ENCODE measurements around the gene COX18.

Gene COX18, protein sequence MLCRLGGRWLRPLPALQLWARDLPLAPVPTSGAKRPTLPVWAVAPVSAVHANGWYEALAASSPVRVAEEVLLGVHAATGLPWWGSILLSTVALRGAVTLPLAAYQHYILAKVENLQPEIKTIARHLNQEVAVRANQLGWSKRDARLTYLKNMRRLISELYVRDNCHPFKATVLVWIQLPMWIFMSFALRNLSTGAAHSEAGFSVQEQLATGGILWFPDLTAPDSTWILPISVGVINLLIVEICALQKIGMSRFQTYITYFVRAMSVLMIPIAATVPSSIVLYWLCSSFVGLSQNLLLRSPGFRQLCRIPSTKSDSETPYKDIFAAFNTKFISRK
- total RNA-seq: 15.0 to 28.0 reads per million in 2 donors

DNA sequence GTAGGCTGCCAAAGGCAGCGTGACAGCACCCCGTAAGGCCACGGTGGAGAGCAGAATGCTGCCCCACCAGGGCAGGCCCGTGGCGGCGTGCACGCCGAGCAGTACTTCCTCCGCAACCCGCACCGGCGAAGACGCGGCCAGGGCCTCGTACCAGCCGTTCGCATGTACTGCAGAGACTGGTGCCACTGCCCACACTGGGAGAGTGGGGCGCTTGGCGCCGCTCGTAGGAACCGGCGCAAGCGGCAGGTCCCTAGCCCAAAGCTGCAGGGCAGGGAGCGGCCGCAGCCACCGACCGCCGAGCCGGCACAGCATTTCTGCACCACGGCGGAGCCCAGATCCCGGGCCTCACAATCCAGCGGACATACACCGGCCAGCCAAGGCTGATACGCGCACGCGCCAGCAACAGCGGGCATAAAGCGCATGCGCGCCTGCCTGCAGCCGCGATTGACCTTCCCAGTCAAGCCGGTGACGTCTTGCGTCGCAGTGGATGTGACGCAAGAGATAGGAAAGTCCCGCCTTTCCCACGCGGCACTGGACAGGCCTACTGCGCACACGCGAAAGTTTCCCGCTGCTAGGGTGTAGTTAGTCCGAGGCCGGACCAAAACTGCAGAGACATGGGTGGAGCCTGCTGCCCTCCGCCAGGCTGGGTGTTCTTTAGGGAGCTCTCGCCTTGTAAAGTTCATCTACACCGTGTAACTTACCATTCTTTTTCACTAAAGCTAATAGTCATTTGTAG lies at the start of gene COX18:
COX18 (minus strand) TSS at position 379 of the 736 bp plus-strand sequence; CDS start at position 312, 67 bp downstream.
- peak; percentile 79 to 96 (median 92) for DNase-seq

DNA sequence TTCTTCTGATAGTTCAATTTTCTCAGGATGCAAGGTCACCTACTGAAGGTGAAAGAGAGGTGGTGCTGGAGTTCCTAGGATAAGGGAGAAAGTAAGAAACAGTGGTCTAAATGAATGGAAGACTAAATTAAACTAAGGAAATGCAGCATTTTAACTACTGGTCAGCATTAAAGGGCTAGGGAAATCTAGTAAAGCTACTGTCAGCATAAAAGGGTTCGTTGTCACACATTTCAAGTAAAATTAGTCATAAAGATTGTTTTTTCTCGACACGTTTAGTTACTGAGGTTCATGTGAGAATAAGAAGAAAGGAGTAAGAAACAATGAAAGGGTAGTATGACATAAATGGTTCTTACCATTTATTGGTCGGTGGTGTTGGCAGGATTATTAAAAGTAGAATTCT lies 40.0 kb upstream of the COX18 start:
- no peak for DNase-seq

DNA sequence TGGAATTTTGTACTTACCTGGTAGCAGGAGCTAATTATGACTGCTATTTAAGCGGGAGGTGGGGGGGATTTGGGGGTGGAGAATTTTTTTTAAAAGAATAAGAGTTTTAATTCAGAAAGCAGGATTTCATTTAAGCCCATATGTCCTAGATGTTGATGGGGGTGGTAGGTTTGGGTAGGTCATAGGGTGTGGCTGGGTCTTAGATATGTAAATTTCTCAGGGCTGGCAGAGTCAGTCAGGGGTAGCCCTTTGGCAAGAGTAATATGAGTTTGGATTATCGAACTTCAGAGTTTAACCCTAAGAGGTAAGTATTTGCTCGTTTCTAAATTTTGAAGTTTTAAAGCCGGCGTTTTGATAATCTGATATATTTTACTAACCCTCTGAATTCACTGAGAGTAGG lies 35.2 kb upstream of the COX18 start:
- DNase-seq: no peak

GRCh38 chr4:73103799-73104503 lies 34.4 kb upstream of the COX18 start:
- DNase-seq: no peak

DNA sequence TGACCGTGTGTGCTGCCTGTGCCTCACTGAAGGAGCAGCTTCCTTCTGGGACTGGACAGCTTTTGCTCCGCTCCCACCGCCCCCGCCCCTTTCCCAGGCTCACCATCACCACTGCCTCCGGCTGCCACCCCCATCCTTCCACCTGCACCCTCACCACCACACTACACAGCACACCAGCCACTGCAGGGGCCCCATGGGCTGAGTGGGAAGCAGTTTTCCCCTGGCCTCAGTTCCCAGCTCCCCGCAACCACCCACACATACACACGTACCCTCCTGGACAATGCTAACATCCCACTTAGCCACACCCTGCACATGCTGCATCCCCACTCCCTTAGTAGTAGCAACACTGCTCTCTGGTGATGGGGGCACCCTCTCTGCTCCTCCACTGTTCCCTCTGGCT lies 29.6 kb upstream of the COX18 start:
- DNase-seq: no peak

DNA sequence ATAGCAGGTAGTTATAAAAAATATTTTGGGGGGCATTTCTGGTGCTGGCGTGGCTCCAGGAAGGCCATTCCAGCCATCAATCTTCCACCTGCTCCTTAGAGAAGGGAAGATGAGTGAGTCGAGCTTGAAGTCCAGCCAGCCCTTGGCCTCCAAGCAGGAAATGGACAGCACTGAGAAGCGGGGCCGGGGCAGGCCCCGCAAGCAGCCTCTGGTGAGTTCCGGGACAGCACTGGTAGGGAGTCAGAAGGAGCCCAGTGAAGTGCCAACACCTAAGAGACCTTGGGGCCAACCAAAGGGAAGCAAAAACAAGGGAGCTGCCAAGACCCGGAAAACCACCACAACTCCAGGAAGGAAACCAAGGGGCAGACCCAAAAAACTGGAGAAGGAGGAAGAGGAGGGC lies 29.2 kb upstream of the COX18 start:
- DNase-seq: no peak

GRCh38 chr4:73098016-73098415 lies 28.5 kb upstream of the COX18 start:
- DNase-seq: no peak

DNA sequence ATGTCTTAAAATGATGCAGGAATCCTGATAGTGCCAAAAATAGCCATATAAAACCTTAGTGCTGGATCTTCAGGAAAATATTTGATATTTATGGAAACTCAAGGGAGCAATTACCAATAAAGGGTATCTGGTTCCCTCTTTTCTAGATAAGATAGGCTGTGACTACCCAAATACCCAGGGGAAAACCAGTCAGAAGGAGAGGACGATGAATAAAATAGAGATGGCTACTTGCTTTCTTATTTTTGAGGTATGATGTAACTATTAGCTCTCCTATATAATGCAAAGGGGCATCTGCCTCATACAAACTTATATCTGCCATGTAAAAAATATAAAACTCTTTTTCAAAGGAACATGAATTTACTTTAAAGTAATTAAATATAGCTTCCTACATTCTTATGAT lies 23.4 kb upstream of the COX18 start:
- no peak for DNase-seq

DNA sequence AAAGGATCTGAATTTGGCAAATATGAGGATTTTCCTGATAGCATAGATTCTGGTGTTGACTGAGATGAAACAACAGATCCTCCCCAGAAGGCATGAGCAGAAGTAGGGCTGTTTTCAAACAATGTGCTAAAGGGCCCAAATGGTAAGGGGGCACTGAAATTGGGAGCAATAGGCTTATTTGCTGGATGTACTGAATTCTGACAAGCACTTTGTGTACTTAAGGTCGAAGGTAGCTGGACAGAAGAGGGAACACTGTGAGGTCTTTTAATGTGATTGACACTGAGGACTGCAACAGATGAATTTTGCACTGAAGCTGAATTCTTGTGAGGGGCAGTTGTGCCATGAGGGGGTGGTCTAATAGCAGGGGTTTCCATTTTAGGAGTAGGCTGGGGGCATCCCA lies 21.2 kb upstream of the COX18 start:
- no peak for DNase-seq

- DNase-seq: no peak
Observed at GRCh38 chr4:73087871-73088270, 18.4 kb upstream of the COX18 start.

- DNase-seq: peak in 2 of 5 experiments; percentile 5 to 38
Observed at GRCh38 chr4:73086095-73086868, 16.8 kb upstream of the COX18 start.

GRCh38 chr4:73080789-73081188 lies 11.3 kb upstream of the COX18 start:
- no peak for DNase-seq

DNA sequence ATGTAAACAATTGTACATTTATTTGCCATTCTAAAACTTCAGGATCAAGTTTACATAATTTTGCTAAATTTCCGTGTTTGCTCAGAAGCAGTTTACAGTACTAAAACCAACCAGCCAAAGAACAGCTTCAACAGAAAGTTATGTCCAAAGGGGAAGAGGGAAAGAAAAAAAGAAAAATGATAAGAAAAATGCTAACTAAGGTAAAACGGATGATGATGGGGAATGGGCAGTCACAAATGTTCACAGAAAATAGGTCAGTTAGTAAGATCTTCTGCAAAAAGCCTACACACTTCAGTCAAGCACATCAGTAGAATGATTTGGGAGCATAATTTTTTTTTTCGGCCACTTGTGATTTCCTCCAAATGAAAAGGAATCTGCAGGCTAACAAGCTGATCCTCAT lies 6.3 kb upstream of the COX18 start:
- DNase-seq: no peak

- DNase-seq: no peak
Observed at GRCh38 chr4:73070074-73070390, 516 bp upstream of the COX18 start.

DNA sequence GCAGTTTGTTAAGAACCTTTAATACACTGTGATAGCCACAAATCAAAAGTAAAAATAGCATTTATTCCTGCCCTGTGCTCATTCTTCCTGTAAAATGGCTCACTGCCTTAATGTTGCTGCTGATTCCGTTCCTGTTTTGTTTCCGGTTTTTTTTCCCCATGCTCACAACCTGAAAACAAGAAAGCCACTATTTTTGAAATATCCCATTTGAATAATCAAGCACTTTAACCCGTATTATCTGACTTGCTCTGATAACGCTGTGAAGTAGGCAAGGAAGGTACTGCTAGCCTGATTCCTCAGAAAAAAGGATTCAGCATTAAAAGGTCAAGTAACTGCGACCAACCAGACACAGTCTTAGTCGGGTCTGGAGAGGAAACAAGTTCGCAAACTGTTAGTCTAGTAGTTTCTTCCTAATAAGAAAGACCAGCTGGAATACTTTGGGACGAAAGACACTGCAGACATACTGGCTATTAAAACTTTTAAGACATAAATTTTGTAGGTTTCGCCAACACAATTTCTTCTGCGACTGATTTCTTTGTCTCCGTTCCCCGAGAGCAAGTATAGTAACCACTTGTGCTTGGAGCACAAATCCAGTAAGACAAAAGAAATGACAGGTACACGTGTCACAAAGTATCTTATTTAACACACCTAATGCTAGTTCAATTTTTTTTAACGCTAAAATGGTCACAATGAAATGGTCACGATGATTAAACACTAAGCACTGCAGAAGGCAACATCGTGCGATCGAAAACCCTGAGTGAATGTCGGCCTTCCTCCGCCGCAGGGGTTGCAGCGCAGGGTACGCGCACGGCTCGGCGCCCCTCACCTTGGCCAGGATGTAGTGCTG lies 802 bp downstream of the COX18 start:
- peak in 2 of 5 experiments; percentile 37 to 55 for DNase-seq

DNA sequence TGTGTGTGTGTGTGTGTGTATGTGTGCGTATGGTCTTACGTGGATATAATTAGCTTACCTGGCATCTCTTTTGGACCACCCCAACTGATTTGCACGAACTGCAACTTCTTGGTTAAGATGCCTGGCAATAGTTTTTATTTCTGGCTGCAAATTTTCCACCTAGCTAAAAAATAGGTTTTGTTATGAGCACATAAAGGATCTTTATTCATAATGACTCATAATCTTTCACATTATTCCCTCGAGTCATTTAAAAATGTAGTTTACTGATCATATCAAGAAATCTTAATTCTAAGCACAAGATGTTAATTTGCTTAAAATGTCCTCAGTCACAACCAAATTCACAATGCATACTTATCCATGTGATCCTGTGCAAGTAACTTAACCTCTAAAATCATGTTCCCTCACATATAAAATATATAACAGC lies 1.5 kb downstream of the COX18 start:
- DNase-seq: peak in 1 of 5 experiments; percentile 77

GRCh38 chr4:73066928-73067327 lies 2.6 kb downstream of the COX18 start:
- peak in 3 of 5 experiments; percentile 15 to 60 (median 15) for DNase-seq

DNA sequence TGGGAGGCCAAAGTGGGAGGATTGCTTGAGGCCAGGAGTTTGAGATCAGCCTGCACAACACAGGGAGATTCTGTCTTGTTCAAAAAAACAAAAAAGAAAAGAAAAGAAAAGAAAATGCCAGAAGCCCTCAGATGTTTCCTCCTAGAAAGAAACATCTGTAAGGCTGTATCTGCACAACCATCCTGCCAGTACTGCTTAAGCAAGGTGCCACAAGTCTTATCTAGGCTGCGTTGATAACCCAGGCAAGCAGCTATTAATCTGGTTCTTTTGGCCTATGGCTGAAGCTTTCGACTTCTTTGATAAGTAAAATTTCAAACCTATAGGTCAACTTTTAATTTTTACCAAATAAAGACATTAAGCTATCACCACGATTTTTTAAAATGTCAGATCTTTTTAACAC lies 3.1 kb downstream of the COX18 start:
- DNase-seq: no peak

- no peak for DNase-seq
Observed at GRCh38 chr4:73064536-73064935, 5.0 kb downstream of the COX18 start.

DNA sequence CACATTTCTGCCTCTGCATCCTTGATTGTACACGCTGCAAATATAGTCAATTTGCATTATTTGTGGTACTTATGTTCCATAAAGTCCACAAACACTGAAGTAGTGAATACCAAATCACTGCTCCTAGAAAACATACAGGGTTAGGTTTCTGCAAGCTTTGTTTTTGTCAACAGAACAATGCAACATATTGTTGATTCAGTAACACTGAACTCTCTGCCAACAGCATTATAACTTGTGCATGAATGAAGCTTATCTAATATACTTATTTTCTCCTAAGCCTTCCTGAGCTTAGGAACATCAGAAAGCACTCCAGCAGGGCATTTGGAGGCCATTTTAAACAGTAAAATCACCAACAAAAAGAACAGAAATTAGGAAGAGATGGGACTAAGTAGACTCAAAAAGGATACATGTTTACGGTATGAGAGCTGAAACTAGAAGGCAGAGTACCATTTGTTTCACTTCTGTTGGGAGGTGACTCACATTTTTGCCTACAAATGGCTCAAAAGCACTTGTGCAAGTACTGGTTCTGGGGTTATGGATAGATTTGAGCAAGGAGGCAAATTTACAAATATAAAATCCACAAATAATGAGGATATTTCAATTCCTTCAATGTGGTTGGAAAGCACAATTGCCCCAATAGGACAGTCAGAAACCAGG lies 14.1 kb downstream of the COX18 start:
- DNase-seq: no peak

DNA sequence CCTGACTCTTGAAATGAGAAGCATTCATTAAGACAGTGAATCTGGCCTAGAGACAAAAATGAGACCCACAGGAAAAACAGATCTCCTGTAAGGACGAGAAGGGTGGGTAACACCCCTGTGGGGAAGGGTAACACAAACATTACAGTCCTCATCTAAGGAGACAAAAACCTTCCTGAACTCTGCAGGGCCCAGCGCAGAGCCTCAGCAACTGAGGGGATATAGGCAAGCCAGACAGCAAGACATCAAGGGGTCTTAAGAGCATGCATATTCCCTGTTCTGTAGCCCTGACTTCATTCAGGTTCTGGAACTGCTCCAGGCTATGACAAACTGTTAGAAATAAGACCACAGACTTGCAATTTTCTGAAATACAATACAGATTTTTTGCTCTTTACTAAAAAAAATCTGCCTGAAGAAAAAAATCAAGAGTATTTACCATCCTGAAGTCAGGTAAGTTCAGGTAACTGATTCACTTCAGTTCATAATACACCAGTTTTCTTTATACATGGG lies 15.5 kb downstream of the COX18 start:
- no peak for DNase-seq

Data from T-helper 2 cell (primary cell).